HG03135 (cell line): ENCODE results near the gene SCP2.

Source experiments
- ATAC-seq: cut with Tn5 transposase; IDR thresholded peaks from one replicate; pipeline ENCODE4 v1.9.1; 2021; ENCODE audit warnings: mild to moderate bottlenecking, moderate library complexity; ENCODE audit not compliant: unreplicated experiment

SCP2 gene

GRCh38 chr1:52927212-52928014 is at the start of gene SCP2:
SCP2 (plus strand) TSS chr1:52927276; CDS start chr1:52927397, 121 bp downstream.
- ATAC-seq = peak; percentile 54

- ATAC-seq = no peak
These were observed 49.5 kb upstream of the SCP2 start for GRCh38 chr1:52877554-52877953.

- ATAC-seq = no peak
These were observed 46.9 kb upstream of the SCP2 start for GRCh38 chr1:52880206-52880605.

- no peak for ATAC-seq
These were observed 39.6 kb upstream of the SCP2 start for GRCh38 chr1:52887483-52887882.

GRCh38 chr1:52892424-52893215 is 34.5 kb upstream of the SCP2 start:
- no peak for ATAC-seq

- ATAC-seq = no peak
These were observed 27.6 kb upstream of the SCP2 start for GRCh38 chr1:52899445-52899894.

GRCh38 chr1:52900402-52900801 is 26.7 kb upstream of the SCP2 start:
- ATAC-seq = no peak

GRCh38 chr1:52901384-52901783 is 25.7 kb upstream of the SCP2 start:
- no peak for ATAC-seq

GRCh38 chr1:52904208-52904926 is 22.7 kb upstream of the SCP2 start:
- ATAC-seq = no peak

GRCh38 chr1:52904927-52905698 is 22.0 kb upstream of the SCP2 start:
- no peak for ATAC-seq

- no peak for ATAC-seq
These were observed 20.9 kb upstream of the SCP2 start for GRCh38 chr1:52906135-52906603.

GRCh38 chr1:52907068-52907811 is 19.8 kb upstream of the SCP2 start:
- no peak for ATAC-seq

GRCh38 chr1:52907812-52908153 is 19.3 kb upstream of the SCP2 start:
- ATAC-seq = no peak

GRCh38 chr1:52911541-52911940 is 15.5 kb upstream of the SCP2 start:
- ATAC-seq = no peak

GRCh38 chr1:52913014-52913413 is 14.1 kb upstream of the SCP2 start:
- no peak for ATAC-seq

GRCh38 chr1:52913537-52913936 is 13.5 kb upstream of the SCP2 start:
- no peak for ATAC-seq

- no peak for ATAC-seq
These were observed 12.6 kb upstream of the SCP2 start for GRCh38 chr1:52914463-52914862.

- no peak for ATAC-seq
These were observed 11.7 kb upstream of the SCP2 start for GRCh38 chr1:52915211-52915854.

- no peak for ATAC-seq
These were observed 11.2 kb upstream of the SCP2 start for GRCh38 chr1:52915855-52916220.
